Measurements from ENCODE around the gene SLC35A5.

- TF ChIP-seq CTCF (conservative IDR thresholded peaks at IDR 0.05) (no peak), ZFX (IDR thresholded peaks at IDR 0.05) (no peak)
Observed at GRCh38 chr3:112615989-112616731, 54.3 kb downstream of the SLC35A5 start.

Data from C4-2B (cell line).